Measurements from ENCODE around the gene ANKRD33. TPM values are rescaled to one million over a fixed set of nuclear protein-coding genes. Genes with fewer than 3 reads are reported as not detected.
"Not testable (repeated sequence)": the region's sequence is repeated elsewhere in the genome, so short reads cannot be mapped to it uniquely, and the experiment has no call there.

ANKRD33 gene
- total and polyA plus RNA-seq, 2 experiments from 2014 or later = 0.27 to 1.7 TPM

GRCh38 chr12:51884676-51885229 lies 3.1 kb upstream of the ANKRD33 start (continued):
- no peak for TF ChIP-seq REST (IDR thresholded peaks at IDR 0.05; ENCODE audit: unreplicated experiment)

DNA sequence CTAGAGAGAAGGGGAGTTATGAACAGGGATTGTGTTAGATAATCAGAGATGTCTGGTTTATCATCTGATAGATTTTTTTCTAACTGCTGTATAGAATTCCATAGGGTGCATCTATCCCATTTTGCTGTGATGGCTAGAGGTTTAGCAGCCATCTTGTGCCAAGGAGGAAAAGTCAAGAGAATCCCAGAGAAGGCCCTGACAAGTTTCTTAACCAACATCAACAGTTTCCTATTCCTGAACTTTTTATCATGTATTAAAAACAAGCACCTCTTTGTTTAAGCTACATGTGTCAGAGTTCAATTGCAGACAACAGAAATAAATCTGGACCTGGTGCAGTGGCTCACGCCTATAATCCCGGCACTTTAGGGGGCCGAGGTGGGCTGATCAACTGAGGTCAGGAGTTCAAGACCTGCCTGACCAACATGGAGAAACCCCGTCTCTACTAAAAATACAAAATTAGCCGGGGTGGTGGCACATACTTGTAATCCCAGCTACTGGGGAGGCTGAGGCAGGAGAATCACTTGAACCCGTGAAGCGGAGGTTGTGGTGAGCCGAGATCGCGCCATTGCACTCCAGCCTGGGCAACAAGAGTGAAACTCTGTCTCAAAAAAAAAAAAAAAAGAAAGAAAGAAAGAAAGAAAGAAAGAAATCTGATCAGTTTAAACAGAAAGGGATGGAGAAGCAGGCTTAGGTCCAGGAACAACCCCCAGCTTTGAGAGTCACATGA lies 2.4 kb upstream of the ANKRD33 start:
- Mint-ChIP-seq H3K4me1 (peaks cover 19% of the 10 kb centered on the region; the same call in 2 of the 3 replicates), H3K27me3 (ENCODE audit: insufficient read depth, low read depth, poor library complexity) (peaks cover 21% of the 10 kb centered on the region)
- not testable (repeated sequence) for H3K4me3 Mint-ChIP-seq; H3K27ac ChIP-seq (ENCODE audit: low read depth); H3K36me3 ChIP-seq (ENCODE audit: insufficient read depth); H3K27ac Mint-ChIP-seq; H3F3A ChIP-seq (replicated peaks; ENCODE audit: low read depth); DNase-seq (ENCODE audit: low spot score); H3K36me3 Mint-ChIP-seq (ENCODE audit: low read depth); H3K4me3 ChIP-seq; H3K79me2 ChIP-seq (replicated peaks; ENCODE audit: insufficient read depth); H4K20me1 ChIP-seq (replicated peaks; ENCODE audit: insufficient read depth); H3K9me2 ChIP-seq (ENCODE audit: insufficient read depth); ATAC-seq; H3K4me2 ChIP-seq; H3K9me3 Mint-ChIP-seq; H2AFZ ChIP-seq
- H3K27me3 ChIP-seq (ENCODE audit: insufficient read depth) = peaks cover 12% of the 10 kb centered on the region; the same call in 1 of the 2 replicates
- H3K4me1 ChIP-seq (ENCODE audit: insufficient read depth) = peaks cover 12% of the 10 kb centered on the region

DNA sequence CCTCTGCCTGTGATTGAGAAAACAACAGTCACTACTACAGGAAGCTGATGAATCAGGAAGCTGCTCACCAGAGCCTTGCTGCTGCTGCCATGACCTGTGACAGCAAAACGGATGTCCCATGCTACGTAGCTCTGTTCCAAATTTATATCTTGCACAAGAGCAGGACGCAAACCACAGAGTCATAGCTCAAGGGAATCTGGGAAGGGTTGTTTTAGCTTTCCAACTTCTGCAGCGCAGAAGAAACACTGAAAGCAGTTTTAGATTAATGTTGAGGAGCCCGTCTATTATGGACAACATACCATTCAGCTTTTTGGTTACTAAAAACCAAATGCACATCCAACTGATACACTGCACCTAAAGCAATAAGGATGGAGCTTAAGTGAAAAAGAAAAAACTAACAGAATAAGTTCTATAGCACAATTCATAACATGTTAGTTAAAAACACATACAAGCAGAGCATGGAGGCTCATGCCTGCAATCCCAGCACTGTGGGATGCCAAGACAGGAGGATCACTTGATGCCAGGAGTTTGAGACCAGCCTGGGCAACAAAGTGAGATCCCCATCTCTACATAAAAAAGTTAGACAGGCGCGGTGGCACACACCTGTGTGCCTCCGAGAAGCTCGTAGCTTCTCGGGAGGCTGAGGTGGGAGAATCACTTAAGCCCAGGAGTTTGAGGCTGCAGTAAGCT lies 1.7 kb upstream of the ANKRD33 start:
- no peak overlapping the region for H3K4me3 Mint-ChIP-seq
- Histone ChIP-seq H3K4me1 (ENCODE audit: insufficient read depth) (peaks cover 12% of the 10 kb centered on the region), H3K27me3 (ENCODE audit: insufficient read depth) (peaks cover 12% of the 10 kb centered on the region; the same call in 1 of the 2 replicates), H2AFZ (peak overlapping the region; percentile 58; the same call in 1 of the 2 replicates), H3K79me2 (replicated peaks; ENCODE audit: insufficient read depth) (no peaks in the 10 kb centered on the region), H3F3A (replicated peaks; ENCODE audit: low read depth) (peaks cover 3% of the 10 kb centered on the region; the same call in 1 of the 2 replicates), H3K4me2 (0 out of 2 replicates have a peak overlapping the region, but pooled peaks have one; percentile 20), H3K4me3 (no peak overlapping the region), H3K27ac (ENCODE audit: low read depth) (no peak overlapping the region), H3K36me3 (ENCODE audit: insufficient read depth) (no peaks in the 10 kb centered on the region), H3K9me2 (ENCODE audit: insufficient read depth) (no peaks in the 10 kb centered on the region), H4K20me1 (replicated peaks; ENCODE audit: insufficient read depth) (no peaks in the 10 kb centered on the region)
- H3K27ac Mint-ChIP-seq = no peak overlapping the region
- peaks cover 25% of the 10 kb centered on the region for H3K27me3 Mint-ChIP-seq (ENCODE audit: insufficient read depth, low read depth, poor library complexity)
- H3K36me3 Mint-ChIP-seq (ENCODE audit: low read depth) = no peaks in the 10 kb centered on the region
- DNase-seq (ENCODE audit: low spot score) (peak; percentile 46), ATAC-seq (no peak)
- no peaks in the 10 kb centered on the region; the same call in 1 of the 3 replicates for H3K9me3 Mint-ChIP-seq
- H3K4me1 Mint-ChIP-seq = peaks cover 19% of the 10 kb centered on the region; the same call in 2 of the 3 replicates
- no peak for TF ChIP-seq EZH2phosphoT487 (IDR thresholded peaks at IDR 0.05; ENCODE audit: unreplicated experiment)
- TF ChIP-seq ZNF331 (CRISPR knock-in tag; IDR thresholded peaks at IDR 0.05; ENCODE audit: low read depth) = no peak
- TF ChIP-seq, protein P1, sequence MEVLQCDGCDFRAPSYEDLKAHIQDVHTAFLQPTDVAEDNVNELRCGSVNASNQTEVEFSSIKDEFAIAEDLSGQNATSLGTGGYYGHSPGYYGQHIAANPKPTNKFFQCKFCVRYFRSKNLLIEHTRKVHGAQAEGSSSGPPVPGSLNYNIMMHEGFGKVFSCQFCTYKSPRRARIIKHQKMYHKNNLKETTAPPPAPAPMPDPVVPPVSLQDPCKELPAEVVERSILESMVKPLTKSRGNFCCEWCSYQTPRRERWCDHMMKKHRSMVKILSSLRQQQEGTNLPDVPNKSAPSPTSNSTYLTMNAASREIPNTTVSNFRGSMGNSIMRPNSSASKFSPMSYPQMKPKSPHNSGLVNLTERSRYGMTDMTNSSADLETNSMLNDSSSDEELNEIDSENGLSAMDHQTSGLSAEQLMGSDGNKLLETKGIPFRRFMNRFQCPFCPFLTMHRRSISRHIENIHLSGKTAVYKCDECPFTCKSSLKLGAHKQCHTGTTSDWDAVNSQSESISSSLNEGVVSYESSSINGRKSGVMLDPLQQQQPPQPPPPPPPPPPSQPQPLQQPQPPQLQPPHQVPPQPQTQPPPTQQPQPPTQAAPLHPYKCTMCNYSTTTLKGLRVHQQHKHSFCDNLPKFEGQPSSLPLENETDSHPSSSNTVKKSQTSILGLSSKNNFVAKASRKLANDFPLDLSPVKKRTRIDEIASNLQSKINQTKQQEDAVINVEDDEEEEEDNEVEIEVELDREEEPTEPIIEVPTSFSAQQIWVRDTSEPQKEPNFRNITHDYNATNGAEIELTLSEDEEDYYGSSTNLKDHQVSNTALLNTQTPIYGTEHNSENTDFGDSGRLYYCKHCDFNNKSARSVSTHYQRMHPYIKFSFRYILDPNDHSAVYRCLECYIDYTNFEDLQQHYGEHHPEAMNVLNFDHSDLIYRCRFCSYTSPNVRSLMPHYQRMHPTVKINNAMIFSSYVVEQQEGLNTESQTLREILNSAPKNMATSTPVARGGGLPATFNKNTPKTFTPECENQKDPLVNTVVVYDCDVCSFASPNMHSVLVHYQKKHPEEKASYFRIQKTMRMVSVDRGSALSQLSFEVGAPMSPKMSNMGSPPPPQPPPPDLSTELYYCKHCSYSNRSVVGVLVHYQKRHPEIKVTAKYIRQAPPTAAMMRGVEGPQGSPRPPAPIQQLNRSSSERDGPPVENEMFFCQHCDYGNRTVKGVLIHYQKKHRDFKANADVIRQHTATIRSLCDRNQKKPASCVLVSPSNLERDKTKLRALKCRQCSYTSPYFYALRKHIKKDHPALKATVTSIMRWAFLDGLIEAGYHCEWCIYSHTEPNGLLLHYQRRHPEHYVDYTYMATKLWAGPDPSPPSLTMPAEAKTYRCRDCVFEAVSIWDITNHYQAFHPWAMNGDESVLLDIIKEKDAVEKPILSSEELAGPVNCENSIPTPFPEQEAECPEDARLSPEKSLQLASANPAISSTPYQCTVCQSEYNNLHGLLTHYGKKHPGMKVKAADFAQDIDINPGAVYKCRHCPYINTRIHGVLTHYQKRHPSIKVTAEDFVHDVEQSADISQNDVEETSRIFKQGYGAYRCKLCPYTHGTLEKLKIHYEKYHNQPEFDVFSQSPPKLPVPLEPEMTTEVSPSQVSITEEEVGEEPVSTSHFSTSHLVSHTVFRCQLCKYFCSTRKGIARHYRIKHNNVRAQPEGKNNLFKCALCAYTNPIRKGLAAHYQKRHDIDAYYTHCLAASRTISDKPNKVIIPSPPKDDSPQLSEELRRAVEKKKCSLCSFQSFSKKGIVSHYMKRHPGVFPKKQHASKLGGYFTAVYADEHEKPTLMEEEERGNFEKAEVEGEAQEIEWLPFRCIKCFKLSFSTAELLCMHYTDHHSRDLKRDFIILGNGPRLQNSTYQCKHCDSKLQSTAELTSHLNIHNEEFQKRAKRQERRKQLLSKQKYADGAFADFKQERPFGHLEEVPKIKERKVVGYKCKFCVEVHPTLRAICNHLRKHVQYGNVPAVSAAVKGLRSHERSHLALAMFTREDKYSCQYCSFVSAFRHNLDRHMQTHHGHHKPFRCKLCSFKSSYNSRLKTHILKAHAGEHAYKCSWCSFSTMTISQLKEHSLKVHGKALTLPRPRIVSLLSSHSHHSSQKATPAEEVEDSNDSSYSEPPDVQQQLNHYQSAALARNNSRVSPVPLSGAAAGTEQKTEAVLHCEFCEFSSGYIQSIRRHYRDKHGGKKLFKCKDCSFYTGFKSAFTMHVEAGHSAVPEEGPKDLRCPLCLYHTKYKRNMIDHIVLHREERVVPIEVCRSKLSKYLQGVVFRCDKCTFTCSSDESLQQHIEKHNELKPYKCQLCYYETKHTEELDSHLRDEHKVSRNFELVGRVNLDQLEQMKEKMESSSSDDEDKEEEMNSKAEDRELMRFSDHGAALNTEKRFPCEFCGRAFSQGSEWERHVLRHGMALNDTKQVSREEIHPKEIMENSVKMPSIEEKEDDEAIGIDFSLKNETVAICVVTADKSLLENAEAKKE (CRISPR knock-in tag; IDR thresholded peaks at IDR 0.05) = no peak
- TF ChIP-seq EZH2 (IDR thresholded peaks at IDR 0.05; ENCODE audit: low read depth, unreplicated experiment) = no peak
